Vagina (tissue), 2 donors: Measurements from ENCODE around the gene STEAP3.

ENCODE experiments used
- CTCF ChIP-seq, 3 experiments: fragments of 450-650 bp in 2 of 3; fragments of 200-600 bp in 1 of 3; sonication (generic) in 1 of 3; IDR thresholded peaks; one replicate each; pipeline ENCODE4 v1.5.1; 2017 to 2019; ENCODE audit warnings: antibody characterized with exemption in 3 of 3, mild to moderate bottlenecking in 2 of 3, moderate library complexity in 2 of 3
- POLR2A ChIP-seq, 2 donors: fragments of 450-650 bp; IDR thresholded peaks; one replicate each; pipeline ENCODE4 v1.6.1; 2017; ENCODE audit warnings: antibody characterized with exemption in 2 of 2, mild to moderate bottlenecking in 2 of 2, moderate library complexity in 2 of 2

- TF ChIP-seq CTCF (IDR thresholded peaks at IDR 0.05): no peak
- no peak for TF ChIP-seq POLR2A (IDR thresholded peaks at IDR 0.05)
Measured at GRCh38 chr2:119257198-119257597, 33.6 kb downstream of the STEAP3 start.
